Large intestine (tissue), 12 donors: ENCODE measurements around the gene NOL12. TPM values are rescaled to one million over a fixed set of nuclear protein-coding genes. Genes with fewer than 3 reads are reported as not detected.
A peak's percentile ranks its signal among the peaks of the same experiment; 100 is the strongest.

ENCODE experiments used
- DNase-seq, 2 donors: peaks; one replicate each; pipeline versions ENCODE4 v3.0.0 to v3.0.0-alpha.2; 2013
- H3K27ac ChIP-seq: one replicate; pipeline ENCODE4 v1.5.1; 2013; ENCODE audit warnings: low read length
- H3K27me3 ChIP-seq: 2 replicates; pipeline ENCODE4 v1.6.1; 2013; ENCODE audit warnings: low read length; ENCODE audit not compliant: control insufficient read depth, insufficient read depth
- H3K36me3 ChIP-seq: 2 replicates; pipeline ENCODE4 v1.6.1; 2013; ENCODE audit warnings: low read length; ENCODE audit not compliant: control insufficient read depth, insufficient read depth
- H3K4me1 ChIP-seq: one replicate; pipeline ENCODE4 v1.6.1; 2013; ENCODE audit warnings: low read length; ENCODE audit not compliant: control insufficient read depth, insufficient read depth
- H3K4me3 ChIP-seq: one replicate; pipeline ENCODE4 v1.5.1; 2013; ENCODE audit warnings: low read length
- H3K9me3 ChIP-seq: one replicate; pipeline ENCODE4 v1.6.1; 2013; ENCODE audit warnings: mild to moderate bottlenecking, low read depth, low read length, moderate library complexity; ENCODE audit not compliant: control insufficient read depth
- WGBS: methylation state at CpG from one replicate; pipeline ENCODE4 v1.1.5; 2013; ENCODE audit warnings: low lambda C conversion rate; ENCODE audit not compliant: insufficient coverage; 5-methylcytosine and 5-hydroxymethylcytosine counted together
- long read RNA-seq, 11 donors: transcript quantifications; one replicate each; lab custom pipeline, GENCODE V29; 2026
- polyA plus RNA-seq: library from polyadenylated mRNA; unstranded; fragments of 120-200 nt; gene quantifications from one replicate; pipeline ENCODE4 v1.2.1, GENCODE V29; 2013

NOL12 gene, protein sequence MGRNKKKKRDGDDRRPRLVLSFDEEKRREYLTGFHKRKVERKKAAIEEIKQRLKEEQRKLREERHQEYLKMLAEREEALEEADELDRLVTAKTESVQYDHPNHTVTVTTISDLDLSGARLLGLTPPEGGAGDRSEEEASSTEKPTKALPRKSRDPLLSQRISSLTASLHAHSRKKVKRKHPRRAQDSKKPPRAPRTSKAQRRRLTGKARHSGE
- 18.1 TPM for polyA plus RNA-seq
- long read RNA-seq, donor 1, transcript NOL12-202 (7 exons, 945 nt), result major isoform, 6 of 14 reads
- long read RNA-seq, donor 1, partial matches to known transcripts, result 8 of 14 reads
- long read RNA-seq, donor 1, other reads (novel, unspliced or antisense), result 0 of 14 reads
- long read RNA-seq, donor 2, transcript NOL12-201 (6 exons, 2,854 nt), result major isoform, 6 of 12 reads
- long read RNA-seq, donor 2, transcript NOL12-202 (7 exons, 945 nt), result major isoform, 6 of 12 reads
- long read RNA-seq, donor 2, partial matches to known transcripts, result 0 of 12 reads
- long read RNA-seq, donor 2, other reads (novel, unspliced or antisense), result 0 of 12 reads
- long read RNA-seq, donor 3, transcript NOL12-202 (7 exons, 945 nt), result major isoform, 9 of 19 reads
- long read RNA-seq, donor 3, partial matches to known transcripts, result 5 of 19 reads
- long read RNA-seq, donor 3, other reads (novel, unspliced or antisense), result 0 of 19 reads
- long read RNA-seq, donor 4, result 0 reads
- long read RNA-seq, donor 5, partial matches to known transcripts, result 10 of 16 reads
- long read RNA-seq, donor 5, other reads (novel, unspliced or antisense), result 0 of 16 reads
- long read RNA-seq, donor 6, transcript NOL12-202 (7 exons, 945 nt), result major isoform, 6 of 9 reads
- long read RNA-seq, donor 6, partial matches to known transcripts, result 0 of 9 reads
- long read RNA-seq, donor 6, other reads (novel, unspliced or antisense), result 0 of 9 reads
- long read RNA-seq, donor 7, partial matches to known transcripts, result 0 of 6 reads
- long read RNA-seq, donor 7, other reads (novel, unspliced or antisense), result 0 of 6 reads
- long read RNA-seq, donor 8, transcript NOL12-202 (7 exons, 945 nt), result major isoform, 8 of 26 reads
- long read RNA-seq, donor 8, partial matches to known transcripts, result 14 of 26 reads
- long read RNA-seq, donor 8, other reads (novel, unspliced or antisense), result 0 of 26 reads
- long read RNA-seq, donor 9, transcript NOL12-202 (7 exons, 945 nt), result major isoform, 11 of 21 reads
- long read RNA-seq, donor 9, transcript NOL12-201 (6 exons, 2,854 nt), result minor isoform, 5 of 21 reads
- long read RNA-seq, donor 9, partial matches to known transcripts, result 5 of 21 reads
- long read RNA-seq, donor 9, other reads (novel, unspliced or antisense), result 0 of 21 reads
- long read RNA-seq, donor 10, transcript NOL12-202 (7 exons, 945 nt), result major isoform, 5 of 9 reads
- long read RNA-seq, donor 10, partial matches to known transcripts, result 0 of 9 reads
- long read RNA-seq, donor 10, other reads (novel, unspliced or antisense), result 0 of 9 reads
- long read RNA-seq, donor 11, transcript NOL12-202 (7 exons, 945 nt), result major isoform, 8 of 9 reads
- long read RNA-seq, donor 11, partial matches to known transcripts, result 0 of 9 reads
- long read RNA-seq, donor 11, other reads (novel, unspliced or antisense), result 0 of 9 reads

GRCh38 chr22:37686002-37686982 lies at the start of gene NOL12:
Gene NOL12 (plus strand): TSS chr22:37686343. CDS start chr22:37686393, 50 bp downstream.
- Histone ChIP-seq H3K4me1 (peaks cover 17% of the 10 kb centered on the region), H3K27ac (peak within 1 kb of the TSS; percentile 93), H3K27me3 (no peaks in the 10 kb centered on the region), H3K9me3 (no peaks in the 10 kb centered on the region), H3K36me3 (peaks cover 27% of the 10 kb centered on the region), H3K4me3 (peak within 1 kb of the TSS; percentile 92)
- 50% methylated on average over 2 of the region's 62 CpGs for WGBS
- peak; percentile 81 to 94 for DNase-seq

- H3K4me1 ChIP-seq, result peaks cover 88% of the 10 kb centered on the region
- no peaks in the 10 kb centered on the region for H3K27me3 ChIP-seq
- no peaks in the 10 kb centered on the region for H3K9me3 ChIP-seq
- no peak overlapping the region for H3K4me3 ChIP-seq
- DNase-seq, result no peak
- peak overlapping the region; percentile 89 for H3K27ac ChIP-seq
- no CpG with 5 or more reads among the region's 3 CpGs for WGBS
- peaks cover 15% of the 10 kb centered on the region for H3K36me3 ChIP-seq
Measured at GRCh38 chr22:37636949-37637273, 49.2 kb upstream of the NOL12 start.

GRCh38 chr22:37638391-37639069 lies 47.6 kb upstream of the NOL12 start:
- Histone ChIP-seq H3K4me3 (peak overlapping the region; percentile 85), H3K4me1 (peaks cover 84% of the 10 kb centered on the region), H3K9me3 (no peaks in the 10 kb centered on the region), H3K27me3 (no peaks in the 10 kb centered on the region), H3K27ac (peak overlapping the region; percentile 89), H3K36me3 (peaks cover 22% of the 10 kb centered on the region)
- WGBS, result no CpG with 5 or more reads among the region's 11 CpGs
- DNase-seq, result peak; percentile 93 to 97

DNA sequence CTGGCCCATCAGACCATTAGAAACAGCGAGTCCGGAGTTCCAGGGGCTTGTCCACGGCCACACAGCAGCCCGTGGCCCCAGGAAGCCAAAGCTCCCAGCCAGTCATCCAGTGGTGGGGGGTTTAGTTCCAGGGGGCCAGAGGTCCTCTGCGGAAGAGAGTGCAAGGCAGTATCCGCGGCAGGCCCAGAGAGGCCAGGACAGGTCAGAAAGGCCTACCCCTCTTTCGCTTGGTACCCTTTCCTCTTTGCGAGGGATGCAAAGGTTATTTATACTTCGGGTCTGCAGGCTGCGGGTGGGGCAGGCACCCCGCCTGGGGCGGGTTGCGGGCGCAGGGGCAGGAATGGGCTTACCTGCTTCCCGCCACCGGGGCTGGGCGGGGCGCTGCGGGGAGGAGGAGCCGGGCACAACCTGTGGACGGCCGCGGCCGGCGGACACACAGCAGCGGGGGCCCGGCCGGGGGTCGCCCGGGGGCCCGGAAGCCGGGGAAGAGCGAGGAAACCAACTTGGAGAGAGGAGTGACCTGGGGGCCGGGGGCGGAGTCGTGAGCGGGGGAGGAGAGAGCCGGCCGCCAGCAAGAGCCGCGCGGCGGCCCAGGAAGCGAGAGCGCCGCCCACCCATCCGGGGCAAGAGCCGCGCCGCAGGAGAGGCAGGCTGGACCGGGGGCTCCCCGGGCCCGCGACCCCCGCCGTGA lies 46.9 kb upstream of the NOL12 start, which contains the start of gene SH3BP1:
SH3BP1 (plus strand) TSS at position 600 of the 691 bp plus-strand sequence. CDS start 119 bp downstream, outside the sequence.
- Histone ChIP-seq H3K4me3 (peak within 1 kb of the TSS; percentile 85), H3K4me1 (peaks cover 81% of the 10 kb centered on the region), H3K27ac (peak within 1 kb of the TSS; percentile 89), H3K9me3 (no peaks in the 10 kb centered on the region), H3K36me3 (peaks cover 26% of the 10 kb centered on the region), H3K27me3 (no peaks in the 10 kb centered on the region)
- no CpG with 5 or more reads among the region's 57 CpGs for WGBS
- peak in 1 of 2 donors; percentile 87 for DNase-seq

DNA sequence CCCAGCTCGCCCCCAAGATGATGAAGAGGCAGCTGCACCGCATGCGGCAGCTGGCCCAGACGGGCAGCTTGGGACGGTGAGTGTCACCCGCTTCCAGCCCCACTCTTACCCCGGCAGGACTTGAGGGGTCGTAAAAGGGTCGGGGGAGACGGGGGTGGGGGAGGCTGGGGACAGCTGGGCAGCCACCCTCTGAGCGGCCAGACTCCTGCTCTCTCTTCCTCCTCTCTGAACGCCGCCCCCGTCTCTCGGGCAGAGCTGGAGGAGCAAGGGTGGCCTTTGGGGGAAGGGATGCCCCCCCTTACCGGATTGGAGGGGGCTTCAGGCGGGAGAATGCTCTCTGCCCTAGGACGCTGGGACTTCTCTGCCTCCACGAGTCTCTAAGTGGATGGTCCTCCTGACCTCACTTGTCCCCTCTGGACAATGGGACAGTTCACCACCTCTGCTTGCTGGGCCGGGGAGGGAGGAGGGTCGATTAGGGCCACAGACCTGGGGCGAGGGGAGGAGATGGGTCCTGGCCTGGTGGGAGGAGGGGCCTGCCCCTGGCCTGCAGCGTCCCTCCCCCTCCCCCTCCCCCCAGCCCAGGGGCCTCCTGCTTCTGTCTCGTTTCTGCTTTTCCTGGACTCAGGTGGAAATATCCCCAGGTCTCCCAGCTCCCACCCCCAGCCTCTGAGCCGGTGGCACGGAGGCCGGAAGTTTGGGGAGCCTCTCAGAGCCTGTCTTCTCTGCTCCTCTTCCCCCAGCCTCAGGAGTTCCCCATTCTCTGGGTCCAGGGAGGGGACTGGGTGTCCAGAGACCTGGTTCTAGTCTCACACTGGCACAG lies 46.2 kb upstream of the NOL12 start:
- no peaks in the 10 kb centered on the region for H3K27me3 ChIP-seq
- no CpG with 5 or more reads among the region's 27 CpGs for WGBS
- H3K9me3 ChIP-seq, result no peaks in the 10 kb centered on the region
- DNase-seq, result peak in 1 of 2 donors; percentile 51
- H3K4me3 ChIP-seq, result peak overlapping the region; percentile 85
- H3K36me3 ChIP-seq, result peaks cover 34% of the 10 kb centered on the region
- H3K4me1 ChIP-seq, result peaks cover 73% of the 10 kb centered on the region
- peak overlapping the region; percentile 89 for H3K27ac ChIP-seq

- Histone ChIP-seq H3K27me3 (no peaks in the 10 kb centered on the region), H3K4me1 (peaks cover 64% of the 10 kb centered on the region), H3K36me3 (peaks cover 41% of the 10 kb centered on the region), H3K4me3 (peak overlapping the region; percentile 85), H3K9me3 (no peaks in the 10 kb centered on the region), H3K27ac (peak overlapping the region; percentile 89)
- peak in 1 of 2 donors; percentile 65 for DNase-seq
- WGBS, result no CpG with 5 or more reads among the region's 24 CpGs
Measured at GRCh38 chr22:37640591-37641560, 45.3 kb upstream of the NOL12 start.

DNA sequence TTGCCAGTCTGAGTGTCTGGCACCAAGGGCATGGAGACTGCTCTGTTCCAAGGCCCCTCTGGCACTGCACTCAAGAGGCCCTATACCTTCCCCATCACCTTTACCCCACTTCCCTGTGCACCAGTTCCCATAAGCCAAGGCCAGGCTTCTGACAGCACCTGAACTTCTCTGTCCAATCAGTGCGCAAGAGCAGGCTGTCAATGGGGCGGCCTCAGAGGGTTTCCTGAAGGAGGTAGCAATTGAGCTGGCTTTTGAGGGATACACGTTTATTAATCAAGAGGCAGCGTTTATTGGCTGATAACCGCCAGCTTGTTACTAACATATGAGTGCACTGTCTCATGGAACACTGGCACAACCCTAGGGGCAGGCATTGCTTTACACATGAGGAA lies 44.6 kb upstream of the NOL12 start:
- Histone ChIP-seq H3K9me3 (no peaks in the 10 kb centered on the region), H3K27ac (peak overlapping the region; percentile 89), H3K4me3 (peak overlapping the region; percentile 85), H3K27me3 (no peaks in the 10 kb centered on the region), H3K36me3 (peaks cover 44% of the 10 kb centered on the region), H3K4me1 (peaks cover 57% of the 10 kb centered on the region)
- peak in 1 of 2 donors; percentile 77 for DNase-seq
- no CpG with 5 or more reads among the region's 5 CpGs for WGBS
